Neural progenitor cell (in vitro differentiated cells): ENCODE results near the gene TTC31. TPM values are rescaled to one million over a fixed set of nuclear protein-coding genes. Genes with fewer than 3 reads are reported as not detected.

Experiments used
- DNase-seq: peaks from one replicate; pipeline ENCODE4 v3.0.0-alpha.2; 2016; ENCODE audit warnings: low spot score
- H2AFZ ChIP-seq: fragments of 200-600 bp; sonication (generic); replicated peaks from 2 replicates; pipeline ENCODE4 v1.6.1; 2016; ENCODE audit warnings: antibody characterized with exemption
- H3F3A ChIP-seq: fragments of 200-600 bp; sonication (generic); 2 replicates; pipeline ENCODE4 v1.6.1; 2016; ENCODE audit warnings: antibody characterized with exemption, low read depth
- H3K27ac ChIP-seq: fragments of 200-600 bp; sonication (generic); 2 replicates; pipeline ENCODE4 v1.5.1; 2016; ENCODE audit warnings: mild to moderate bottlenecking
- H3K27me3 ChIP-seq: fragments of 200-600 bp; sonication (generic); 2 replicates; pipeline ENCODE4 v1.6.1; 2016; ENCODE audit warnings: mild to moderate bottlenecking, moderate library complexity
- H3K36me3 ChIP-seq: fragments of 200-600 bp; sonication (generic); 2 replicates; pipeline ENCODE4 v1.5.1; 2016
- H3K4me1 ChIP-seq: fragments of 200-600 bp; sonication (generic); 2 replicates; pipeline ENCODE4 v1.6.1; 2016; ENCODE audit warnings: mixed run types
- H3K4me2 ChIP-seq: fragments of 200-600 bp; sonication (generic); 2 replicates; pipeline ENCODE4 v1.6.1; 2016
- H3K4me3 ChIP-seq: fragments of 200-600 bp; sonication (generic); 2 replicates; pipeline ENCODE4 v1.5.1; 2016
- H3K79me2 ChIP-seq: fragments of 200-600 bp; sonication (generic); 2 replicates; pipeline ENCODE4 v1.6.1; 2016; ENCODE audit warnings: low read depth
- H3K9ac ChIP-seq: fragments of 200-600 bp; sonication (generic); 2 replicates; pipeline ENCODE4 v1.6.1; 2016
- H3K9me3 ChIP-seq: fragments of 200-600 bp; sonication (generic); 2 replicates; pipeline ENCODE4 v1.5.1; 2016; ENCODE audit warnings: low read depth
- H4K20me1 ChIP-seq: fragments of 200-600 bp; sonication (generic); 2 replicates; pipeline ENCODE4 v1.6.1; 2016; ENCODE audit warnings: low read depth
- H3K27ac Mint-ChIP-seq: 3 replicates; pipeline ENCODE4 v1.8.0; 2021; ENCODE audit warnings: mixed read lengths
- H3K27me3 Mint-ChIP-seq: 2 replicates; pipeline ENCODE4 v1.8.0; 2022; ENCODE audit warnings: low read depth, mild to moderate bottlenecking, inconsistent platforms, moderate library complexity, mixed read lengths; ENCODE audit not compliant: insufficient read depth
- H3K36me3 Mint-ChIP-seq: 3 replicates; pipeline ENCODE4 v1.8.0; 2021; ENCODE audit warnings: mixed read lengths
- H3K4me1 Mint-ChIP-seq: 3 replicates; pipeline ENCODE4 v1.8.0; 2021; ENCODE audit warnings: mixed read lengths
- H3K4me3 Mint-ChIP-seq: 3 replicates; pipeline ENCODE4 v1.8.0; 2021; ENCODE audit warnings: mild to moderate bottlenecking, moderate library complexity, mixed read lengths
- H3K9me3 Mint-ChIP-seq: 3 replicates; pipeline ENCODE4 v1.8.0; 2020; ENCODE audit warnings: mixed read lengths
- CTCF ChIP-seq: fragments of 200-600 bp; sonication (generic); IDR thresholded peaks from 2 replicates; pipeline ENCODE4 v1.5.1; 2017; ENCODE audit warnings: antibody characterized with exemption, mild to moderate bottlenecking
- EZH2 ChIP-seq: fragments of 200-600 bp; sonication (generic); IDR thresholded peaks from 2 replicates; pipeline ENCODE4 v1.6.1; 2017; ENCODE audit warnings: antibody characterized with exemption, mild to moderate bottlenecking, moderate library complexity
- EZH2phosphoT487 ChIP-seq: fragments of 200-600 bp; sonication (generic); IDR thresholded peaks from 2 replicates; pipeline ENCODE4 v1.6.1; 2017; ENCODE audit warnings: antibody characterized with exemption
- total RNA-seq: library from RNA; depleted of rRNA; stranded (reverse); fragments of >200 nt; gene quantifications from 2 replicates; pipeline ENCODE4 v1.2.3, GENCODE V29; 2015; ENCODE audit warnings: low replicate concordance

The TTC31 gene
- total RNA-seq, 1 donor from 2014 or later = 22.6 TPM

GRCh38 chr2:74504591-74504990 lies 21.7 kb downstream of the TTC31 start:
- Histone ChIP-seq H3K36me3 (no peaks in the 10 kb centered on the region), H3K9me3 (no peaks in the 10 kb centered on the region), H2AFZ (no peak overlapping the region), H4K20me1 (peaks cover 21% of the 10 kb centered on the region), H3K4me2 (no peak overlapping the region), H3K27ac (no peak overlapping the region), H3K4me1 (peaks cover 23% of the 10 kb centered on the region), H3K9ac (no peak overlapping the region), H3K27me3 (peaks cover 82% of the 10 kb centered on the region), H3K4me3 (no peak overlapping the region), H3F3A (peaks cover 45% of the 10 kb centered on the region), H3K79me2 (peaks cover 13% of the 10 kb centered on the region)
- TF ChIP-seq CTCF (no peak), EZH2 (no peak), EZH2phosphoT487 (no peak)
- H3K27ac Mint-ChIP-seq = no peak overlapping the region
- no peak for DNase-seq
- H3K27me3 Mint-ChIP-seq = peaks cover 72% of the 10 kb centered on the region
- H3K4me3 Mint-ChIP-seq = peak overlapping the region; percentile 25
- H3K36me3 Mint-ChIP-seq = peaks cover 21% of the 10 kb centered on the region
- H3K4me1 Mint-ChIP-seq = peaks cover 44% of the 10 kb centered on the region
- H3K9me3 Mint-ChIP-seq = peaks cover 2% of the 10 kb centered on the region

DNA sequence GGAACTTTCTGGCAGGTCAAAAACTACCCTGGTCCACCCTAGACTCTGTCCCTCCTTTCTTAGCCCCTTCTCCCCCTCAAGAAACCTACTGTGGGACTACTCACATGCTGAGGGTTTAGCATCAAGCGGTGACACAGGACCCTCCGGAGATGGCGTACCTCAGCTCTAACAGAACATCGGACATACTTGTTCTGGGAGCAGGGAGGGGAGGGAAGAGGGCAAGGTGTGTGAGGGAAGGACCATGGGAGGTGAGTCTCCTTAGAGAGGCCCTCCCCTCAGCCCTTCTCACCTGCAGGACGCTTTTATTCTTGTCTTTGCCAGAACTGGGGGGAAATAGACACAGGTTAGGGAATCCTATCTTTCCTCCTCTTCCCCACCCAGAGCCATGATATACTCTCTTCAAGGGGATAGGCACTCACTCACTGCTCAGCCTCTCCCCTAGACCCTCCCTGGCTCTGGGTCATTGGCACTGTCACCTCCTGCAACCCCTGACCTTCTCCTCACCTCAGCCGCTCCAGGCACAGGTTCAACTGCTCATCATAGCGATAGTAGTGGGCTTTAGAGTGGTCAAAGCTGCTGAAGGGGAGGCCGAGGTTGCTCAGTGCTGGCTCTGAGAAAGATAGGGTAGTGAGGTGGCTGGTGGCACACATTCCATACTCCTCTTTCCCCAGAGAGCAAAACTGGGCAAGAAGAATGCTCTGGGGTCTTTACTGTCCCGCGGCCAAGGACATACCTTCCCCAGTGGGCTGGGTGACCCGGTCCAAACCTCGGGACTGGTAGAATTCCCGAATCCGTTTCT lies 22.8 kb downstream of the TTC31 start:
- no peak for DNase-seq
- Histone ChIP-seq H3K4me3 (no peak overlapping the region), H4K20me1 (peaks cover 11% of the 10 kb centered on the region), H3K36me3 (no peaks in the 10 kb centered on the region), H2AFZ (no peak overlapping the region), H3K27ac (no peak overlapping the region), H3K9me3 (no peaks in the 10 kb centered on the region), H3K4me1 (peaks cover 22% of the 10 kb centered on the region), H3K9ac (no peak overlapping the region), H3K4me2 (no peak overlapping the region), H3K79me2 (peaks cover 13% of the 10 kb centered on the region), H3K27me3 (peaks cover 82% of the 10 kb centered on the region), H3F3A (peaks cover 41% of the 10 kb centered on the region)
- Mint-ChIP-seq H3K27ac (no peak overlapping the region), H3K36me3 (peaks cover 21% of the 10 kb centered on the region), H3K4me3 (peak overlapping the region; percentile 49), H3K9me3 (peaks cover 4% of the 10 kb centered on the region), H3K27me3 (peaks cover 70% of the 10 kb centered on the region), H3K4me1 (peaks cover 40% of the 10 kb centered on the region)
- no peak for TF ChIP-seq CTCF
- TF ChIP-seq EZH2phosphoT487 = no peak
- TF ChIP-seq EZH2 = no peak

DNA sequence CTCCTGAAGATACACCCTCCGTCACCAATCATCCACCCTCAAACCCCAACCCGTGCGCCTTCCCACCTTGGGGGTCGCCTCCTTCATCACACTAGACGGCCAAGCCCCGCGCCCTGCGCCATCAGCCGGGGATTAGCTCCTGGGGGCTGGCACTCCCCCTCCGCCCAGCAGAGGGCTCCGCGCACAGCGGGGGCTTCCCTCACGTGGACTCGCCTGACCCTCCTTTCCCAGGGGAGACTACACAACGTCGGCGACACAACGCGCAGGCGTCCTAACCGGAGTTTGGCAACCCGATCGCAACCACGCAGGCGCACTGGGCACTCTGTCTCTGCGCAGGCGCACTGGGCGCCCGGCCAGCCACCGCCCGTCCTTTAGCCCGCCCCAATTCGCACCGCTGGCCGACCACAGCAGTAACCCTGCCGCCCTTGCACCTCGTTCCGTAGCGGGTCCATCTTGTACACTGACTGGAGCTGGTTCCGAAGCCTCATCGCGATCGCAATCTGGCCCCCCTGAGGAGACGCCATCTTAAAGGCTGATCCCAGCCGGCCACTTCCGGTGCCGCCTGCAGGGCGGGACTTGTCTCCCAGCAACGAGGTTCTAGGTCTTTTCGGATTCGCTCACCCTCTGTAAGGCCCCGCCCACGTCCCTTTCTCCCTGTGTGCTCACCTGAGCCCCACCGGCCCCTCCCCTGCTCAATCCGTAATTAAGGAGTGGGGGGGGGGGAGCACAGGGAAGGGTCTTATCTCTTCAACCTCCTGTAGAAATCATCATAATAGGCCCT lies 24.5 kb downstream of the TTC31 start, which contains the start of gene PCGF1:
TSS of gene PCGF1 (minus strand) at position 551 of the 781 bp plus-strand sequence. CDS start at position 524, 27 bp downstream.
- peak within 1 kb of the TSS; percentile 100 for H3K27ac Mint-ChIP-seq

More for the DNA sequence above, 24.5 kb downstream of the TTC31 start, which contains the start of gene PCGF1:
- Mint-ChIP-seq H3K27me3 (peaks cover 70% of the 10 kb centered on the region), H3K9me3 (peaks cover 3% of the 10 kb centered on the region), H3K4me3 (peak within 1 kb of the TSS; percentile 99), H3K4me1 (peaks cover 30% of the 10 kb centered on the region), H3K36me3 (peaks cover 21% of the 10 kb centered on the region)
- peak within 1 kb of the TSS; percentile 69 for H3K4me3 ChIP-seq
- peak within 1 kb of the TSS; percentile 94 for H2AFZ ChIP-seq
- H4K20me1 ChIP-seq = no peaks in the 10 kb centered on the region
- peak; percentile 99 for DNase-seq
- H3K36me3 ChIP-seq = no peaks in the 10 kb centered on the region
- peaks cover 13% of the 10 kb centered on the region for H3K4me1 ChIP-seq
- peak within 1 kb of the TSS; percentile 48 for H3K9ac ChIP-seq
- H3K27me3 ChIP-seq = peaks cover 82% of the 10 kb centered on the region
- H3K4me2 ChIP-seq = peak within 1 kb of the TSS; percentile 89
- TF ChIP-seq EZH2phosphoT487 (no peak), CTCF (peak; percentile 51), EZH2 (no peak)
- H3K9me3 ChIP-seq = no peaks in the 10 kb centered on the region
- peaks cover 13% of the 10 kb centered on the region for H3K79me2 ChIP-seq
- peak within 1 kb of the TSS; percentile 23 for H3K27ac ChIP-seq
- H3F3A ChIP-seq = peaks cover 33% of the 10 kb centered on the region
